ENCODE data around the gene CHST11.

The CHST11 gene

DNA sequence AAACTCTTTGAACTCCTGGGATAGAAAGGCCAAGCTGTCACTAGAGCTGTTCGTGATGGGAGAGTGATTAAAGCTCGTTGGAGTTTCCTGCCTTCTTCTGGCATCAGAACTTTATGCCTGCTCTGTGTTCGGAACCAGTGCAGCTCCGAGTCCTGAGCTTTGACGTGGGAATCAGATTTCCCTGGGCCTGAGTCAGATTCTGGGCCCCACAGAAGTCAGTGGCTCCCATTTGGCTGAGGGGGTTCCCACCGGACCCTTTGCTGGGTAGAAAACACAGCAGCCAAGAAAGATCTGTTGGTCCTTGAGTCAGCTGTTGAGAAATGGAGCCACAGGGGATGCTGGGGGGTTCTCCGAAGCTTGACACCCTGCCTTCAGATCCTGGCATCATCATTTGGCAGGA lies 238.0 kb downstream of the CHST11 start:
- TF ChIP-seq POLR2A (IDR thresholded peaks at IDR 0.05; ENCODE audit: low read depth, low read length), result no peak
- DNase-seq (ENCODE audit: insufficient read length, low spot score) (no peak), FAIRE-seq (no peak)

DNA sequence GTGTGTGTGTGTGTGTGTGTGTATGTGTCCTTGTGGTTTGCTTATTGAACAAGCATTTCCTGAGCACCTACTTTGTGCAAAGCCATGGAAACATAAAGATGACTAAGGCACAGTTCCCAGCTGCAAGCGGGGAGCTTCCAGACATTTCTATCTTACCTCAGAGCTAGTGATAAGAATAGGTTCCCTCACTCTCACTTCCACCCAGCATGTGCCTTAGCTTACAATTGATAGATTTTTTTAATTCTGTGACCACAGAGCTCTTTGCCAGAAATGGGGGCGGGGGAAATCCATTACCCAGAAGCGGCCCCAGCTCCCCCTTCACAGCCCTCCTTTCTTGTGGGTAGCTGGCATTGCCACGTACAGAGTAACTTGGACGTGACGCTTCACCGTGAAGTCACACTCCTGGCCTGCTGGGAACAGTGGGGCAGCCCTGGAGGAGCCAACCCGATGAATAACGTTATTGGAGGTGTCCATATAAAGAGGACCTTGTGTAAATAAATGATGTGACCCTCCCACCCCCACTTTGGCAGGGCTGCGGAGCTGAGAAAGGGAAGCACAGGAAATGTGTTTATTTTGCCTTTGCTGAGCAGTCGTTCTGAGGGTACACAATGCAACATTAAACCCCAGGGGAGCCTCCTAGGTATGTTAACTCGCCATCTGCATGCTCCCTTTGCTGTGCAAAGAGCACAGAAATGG lies 238.9 kb downstream of the CHST11 start:
- no peak for DNase-seq (ENCODE audit: insufficient read length, low spot score)
- FAIRE-seq, result no peak
- TF ChIP-seq POLR2A (IDR thresholded peaks at IDR 0.05; ENCODE audit: low read depth, low read length), result no peak

DNA sequence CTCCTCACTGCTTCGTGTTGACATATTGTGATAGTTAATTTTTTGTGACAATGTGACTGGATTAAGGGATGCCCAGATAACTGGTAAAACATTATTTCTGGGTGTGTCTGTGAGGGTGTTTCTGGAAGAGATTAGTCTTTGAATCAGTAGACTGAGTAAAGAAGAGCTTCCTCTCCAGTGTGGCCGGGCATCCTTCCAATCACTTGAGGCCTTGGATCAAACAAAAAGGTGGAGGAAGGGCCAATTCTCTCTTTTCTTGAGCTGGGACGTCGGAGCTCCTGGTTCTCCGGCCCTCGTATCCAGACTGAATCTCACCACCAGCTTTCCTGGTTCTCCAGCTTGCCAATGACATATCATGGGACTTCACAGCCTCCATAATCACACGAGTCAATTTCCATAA lies 240.4 kb downstream of the CHST11 start:
- FAIRE-seq (no peak), DNase-seq (ENCODE audit: insufficient read length, low spot score) (no peak)
- TF ChIP-seq POLR2A (IDR thresholded peaks at IDR 0.05; ENCODE audit: low read depth, low read length), result no peak

DNA sequence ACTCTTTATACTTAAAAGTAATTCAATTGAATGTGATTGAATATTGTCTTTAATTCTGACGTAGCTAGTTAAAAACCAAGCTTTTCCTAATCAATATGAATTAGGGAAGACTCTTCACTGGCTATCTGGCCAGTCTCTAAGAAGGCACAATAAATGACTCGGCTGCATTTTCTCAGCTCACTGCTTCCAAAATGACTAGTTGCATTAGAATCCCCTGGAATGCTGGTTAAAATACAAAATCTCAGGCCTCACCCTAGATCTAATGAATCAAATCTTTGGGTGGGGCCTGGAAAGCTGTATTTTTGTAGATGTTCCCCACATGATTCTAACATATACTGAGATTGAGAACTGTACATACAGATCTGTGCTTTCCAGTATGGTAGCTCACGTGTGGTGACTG lies 242.1 kb downstream of the CHST11 start:
- DNase-seq (ENCODE audit: insufficient read length, low spot score), result no peak
- no peak for FAIRE-seq
- TF ChIP-seq POLR2A (IDR thresholded peaks at IDR 0.05; ENCODE audit: low read depth, low read length), result no peak

DNA sequence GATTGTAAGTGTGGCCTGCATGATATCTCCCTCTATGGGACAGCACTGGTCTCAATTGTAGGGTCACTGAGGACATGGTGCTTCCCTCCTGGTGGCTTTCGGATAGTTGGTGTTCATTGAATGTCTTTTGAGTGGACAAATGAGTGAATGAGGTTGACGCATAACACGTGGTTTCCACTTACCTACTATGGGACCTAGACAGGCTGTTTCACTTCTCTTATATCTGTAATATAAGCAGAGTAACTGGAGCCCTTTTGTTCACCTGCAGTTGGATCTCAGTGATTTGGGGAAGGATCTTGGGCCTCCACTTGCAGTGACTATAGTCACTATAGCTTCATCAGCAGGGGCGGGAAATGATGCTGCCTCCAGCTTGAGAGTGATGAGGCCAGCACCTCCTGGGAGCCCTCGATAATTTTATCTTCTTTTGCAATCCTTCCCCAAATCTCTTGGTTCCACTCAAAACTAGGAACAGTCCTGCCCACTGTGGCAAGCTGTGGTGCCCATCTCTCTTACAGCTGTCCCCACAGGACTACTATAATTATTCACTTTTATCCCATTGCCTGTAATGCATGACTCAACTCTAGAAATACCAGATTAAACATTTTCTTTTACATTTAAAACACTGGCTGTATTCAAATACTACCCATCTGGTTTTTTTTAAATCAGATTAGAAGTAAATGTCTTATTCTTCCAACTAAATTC lies 242.9 kb downstream of the CHST11 start:
- DNase-seq (ENCODE audit: insufficient read length, low spot score) (no peak), FAIRE-seq (no peak)
- TF ChIP-seq POLR2A (IDR thresholded peaks at IDR 0.05; ENCODE audit: low read depth, low read length), result no peak

DNA sequence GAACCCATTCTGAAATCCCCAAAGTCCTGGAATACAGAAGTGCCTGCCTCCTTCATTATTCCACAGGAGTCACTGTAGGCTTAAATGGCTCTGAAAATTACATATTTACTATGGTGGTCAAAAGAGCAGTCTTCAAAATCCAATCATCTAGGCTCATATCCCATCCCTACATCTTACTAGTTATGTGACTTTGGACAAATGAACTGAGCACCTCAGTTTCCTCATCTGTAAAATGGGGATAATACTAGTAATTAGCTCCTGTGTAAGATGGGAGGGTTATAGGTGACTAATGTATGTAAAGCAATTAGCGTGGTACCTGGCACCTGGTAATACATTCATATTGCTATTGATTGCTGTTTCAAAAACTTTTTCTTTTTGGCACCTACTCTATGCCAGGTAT lies 243.6 kb downstream of the CHST11 start:
- FAIRE-seq, result no peak
- DNase-seq (ENCODE audit: insufficient read length, low spot score), result no peak
- TF ChIP-seq POLR2A (IDR thresholded peaks at IDR 0.05; ENCODE audit: low read depth, low read length), result no peak

DNA sequence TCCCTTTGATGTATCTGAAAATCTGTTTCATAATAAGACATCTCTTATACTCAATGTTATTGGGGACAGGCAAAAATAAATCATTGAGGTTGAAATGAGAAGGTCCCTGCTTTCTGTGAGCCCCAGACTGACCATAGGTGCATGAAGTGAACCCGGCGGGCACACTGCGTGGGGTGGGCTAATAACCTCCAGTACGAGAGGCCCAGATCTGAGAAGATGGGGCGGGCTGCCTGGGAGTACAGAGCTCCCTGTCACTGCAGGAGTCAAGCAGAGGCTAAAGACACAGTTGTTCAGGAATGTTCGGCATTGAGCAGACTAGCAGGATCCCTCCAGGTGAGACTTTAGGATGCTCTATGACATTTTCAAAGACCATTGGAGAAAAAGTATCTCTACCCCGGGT lies 244.6 kb downstream of the CHST11 start:
- FAIRE-seq (no peak), DNase-seq (ENCODE audit: insufficient read length, low spot score) (no peak)

DNA sequence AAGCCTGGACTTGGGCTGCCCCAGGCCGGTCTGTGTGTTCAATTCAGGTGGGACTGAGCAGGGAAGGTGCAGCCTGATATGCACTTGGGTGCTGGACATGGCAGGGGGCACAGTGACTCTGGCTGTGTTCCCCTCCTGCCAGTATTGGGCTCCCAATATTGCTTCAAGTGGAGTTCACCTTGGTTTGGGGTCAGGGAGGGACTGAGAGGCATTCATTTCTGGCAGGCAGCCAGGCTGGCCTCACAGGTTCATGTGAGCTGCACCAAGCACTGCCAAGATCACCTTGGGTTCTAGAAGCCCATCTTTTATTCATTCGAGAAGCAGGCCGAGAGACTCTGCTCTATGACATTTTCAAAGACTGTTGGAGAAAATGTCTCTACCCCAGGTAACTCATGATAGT lies 245.0 kb downstream of the CHST11 start:
- TF ChIP-seq POLR2A (IDR thresholded peaks at IDR 0.05; ENCODE audit: low read depth, low read length), result no peak
- no peak for FAIRE-seq

More for the DNA sequence above, 244.6 kb downstream of the CHST11 start:
- TF ChIP-seq POLR2A (IDR thresholded peaks at IDR 0.05; ENCODE audit: low read depth, low read length), result no peak

DNA sequence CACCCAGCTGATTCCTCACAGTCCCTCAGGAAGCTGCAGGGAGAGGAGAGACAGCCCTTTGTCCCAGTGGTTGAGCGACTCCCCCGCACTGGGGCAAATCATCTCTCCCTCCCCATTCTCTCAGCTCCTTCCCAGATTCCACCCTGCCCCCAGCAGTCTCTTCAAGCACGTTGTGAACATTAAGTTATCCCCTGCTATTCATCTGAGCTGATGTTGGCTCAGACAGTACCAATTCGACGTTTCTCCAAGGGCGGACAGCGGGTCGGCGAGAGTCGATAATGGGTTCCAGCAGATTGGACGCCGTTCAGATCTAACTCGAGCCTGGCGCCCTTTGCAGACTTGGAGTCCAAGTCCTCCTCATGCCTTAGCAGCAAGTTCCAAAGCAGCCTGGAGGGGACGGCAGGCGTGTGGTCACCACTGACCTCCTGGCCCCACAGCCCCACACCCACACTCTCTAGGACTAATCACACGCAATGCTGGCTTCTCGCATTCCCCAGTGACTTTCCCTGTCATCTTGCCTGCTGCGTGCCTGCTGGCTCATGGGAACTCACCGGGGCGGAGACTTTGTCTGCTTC lies 245.9 kb downstream of the CHST11 start:
- FAIRE-seq, result no peak
- no peak for DNase-seq (ENCODE audit: insufficient read length, low spot score)
- no peak for TF ChIP-seq POLR2A (IDR thresholded peaks at IDR 0.05; ENCODE audit: low read depth, low read length)

More for the DNA sequence above, 245.0 kb downstream of the CHST11 start:
- no peak for DNase-seq (ENCODE audit: insufficient read length, low spot score)

DNA sequence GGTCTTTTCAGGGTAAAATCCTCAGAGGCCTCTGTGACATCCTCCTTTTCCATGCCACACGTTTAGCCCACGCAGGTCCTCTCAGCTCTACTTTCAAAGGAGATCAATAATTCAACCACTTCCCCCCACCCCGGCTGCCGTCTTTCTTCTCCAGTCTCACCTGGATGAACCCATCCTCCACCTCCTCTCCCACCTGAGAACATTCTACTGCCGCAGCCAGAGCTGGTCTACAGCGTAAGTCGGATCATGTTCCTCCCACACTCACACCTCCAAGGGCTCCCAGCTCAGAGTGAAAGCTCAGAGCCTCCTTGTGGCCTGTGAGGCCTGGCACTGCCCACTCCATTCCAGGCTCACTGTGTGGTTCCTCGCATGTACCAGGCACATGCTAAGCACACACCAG lies 246.6 kb downstream of the CHST11 start:
- FAIRE-seq, result no peak
- DNase-seq (ENCODE audit: insufficient read length, low spot score), result no peak
- no peak for TF ChIP-seq POLR2A (IDR thresholded peaks at IDR 0.05; ENCODE audit: low read depth, low read length)

DNA sequence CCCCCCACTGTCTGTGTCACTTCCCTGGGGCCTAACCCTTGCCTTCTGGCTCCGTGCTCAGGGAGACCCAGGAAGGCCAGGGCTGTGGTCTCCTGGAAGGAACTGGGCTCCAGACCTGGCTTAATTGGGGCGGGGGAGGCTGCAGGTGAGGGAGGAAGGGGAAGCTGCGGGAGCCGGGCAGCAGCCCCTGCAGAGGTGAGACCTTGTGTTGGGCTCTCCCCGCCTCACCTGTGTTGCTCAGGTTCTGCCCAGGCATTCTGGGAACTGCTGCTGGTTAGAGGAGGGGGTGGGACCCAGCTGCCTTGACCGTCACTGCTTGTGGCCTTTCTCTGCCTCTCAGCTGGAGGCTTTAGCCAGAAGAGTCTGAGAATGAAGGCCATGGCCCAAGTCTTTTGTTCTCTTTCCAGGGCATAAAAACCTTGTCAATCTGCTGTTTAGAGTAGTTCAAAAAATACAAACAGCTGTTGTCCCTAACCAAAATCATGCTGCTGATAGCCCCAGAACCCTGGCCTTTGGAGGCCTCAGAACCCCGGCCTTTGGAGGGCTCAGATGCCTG lies 247.6 kb downstream of the CHST11 start:
- TF ChIP-seq POLR2A (IDR thresholded peaks at IDR 0.05; ENCODE audit: low read depth, low read length), result no peak
- FAIRE-seq, result no peak
- DNase-seq (ENCODE audit: insufficient read length, low spot score), result no peak

DNA sequence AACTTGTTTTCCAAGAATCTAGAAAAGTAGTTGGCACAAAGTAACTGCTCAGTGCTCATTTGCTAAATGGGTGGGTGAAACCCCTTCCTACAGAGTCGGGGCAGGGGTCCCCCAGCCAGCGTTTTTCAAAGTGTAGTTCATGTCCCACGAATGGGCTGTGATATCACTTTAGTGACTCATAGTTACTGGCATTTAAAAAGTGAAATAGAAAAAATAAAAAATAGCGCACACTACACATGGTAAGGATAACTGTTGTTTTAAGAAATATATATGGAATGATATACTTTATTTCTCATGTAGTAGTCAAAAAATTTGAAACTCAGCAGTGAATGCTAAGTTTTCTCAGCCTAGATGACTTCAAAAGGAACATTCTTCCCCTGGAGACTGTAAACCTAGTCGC lies 250.4 kb downstream of the CHST11 start:
- FAIRE-seq (no peak), DNase-seq (ENCODE audit: insufficient read length, low spot score) (no peak)
- no peak for TF ChIP-seq POLR2A (IDR thresholded peaks at IDR 0.05; ENCODE audit: low read depth, low read length)

DNA sequence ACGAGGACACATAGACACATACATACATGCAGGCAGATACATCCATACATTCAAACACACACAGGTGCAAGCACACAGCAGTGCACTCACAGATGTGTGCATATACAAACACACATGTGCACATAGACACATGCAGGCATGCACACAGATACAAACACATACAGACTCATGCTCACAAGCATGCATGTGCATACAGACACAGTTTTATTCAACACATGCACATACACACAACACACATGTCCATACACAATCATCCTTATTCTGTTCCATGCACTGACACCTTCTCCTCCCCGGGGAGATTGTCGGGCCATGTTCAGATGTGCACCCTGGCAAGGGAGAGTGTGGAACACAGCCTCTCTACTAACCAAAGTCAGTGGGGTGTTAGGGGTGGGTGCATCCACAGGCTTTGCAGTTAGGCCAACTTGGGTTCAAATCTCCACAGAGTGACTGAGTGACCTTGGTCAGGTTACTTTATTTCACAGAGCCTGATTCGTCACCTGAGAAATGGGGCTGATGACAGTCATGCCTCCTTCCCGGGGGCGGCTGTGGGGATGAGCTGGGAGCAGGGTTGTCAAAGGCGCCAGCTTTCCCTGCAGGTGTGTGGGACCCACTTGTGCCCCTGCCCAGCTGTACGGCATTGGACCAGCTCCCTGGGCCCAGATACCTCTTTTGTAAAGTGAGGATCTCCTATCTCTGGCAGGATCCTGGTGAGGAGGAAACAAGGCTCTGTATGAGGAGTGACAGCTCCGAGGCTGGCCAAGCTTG lies 251.2 kb downstream of the CHST11 start:
- FAIRE-seq, result no peak
- DNase-seq (ENCODE audit: insufficient read length, low spot score), result no peak
- TF ChIP-seq POLR2A (IDR thresholded peaks at IDR 0.05; ENCODE audit: low read depth, low read length), result no peak

DNA sequence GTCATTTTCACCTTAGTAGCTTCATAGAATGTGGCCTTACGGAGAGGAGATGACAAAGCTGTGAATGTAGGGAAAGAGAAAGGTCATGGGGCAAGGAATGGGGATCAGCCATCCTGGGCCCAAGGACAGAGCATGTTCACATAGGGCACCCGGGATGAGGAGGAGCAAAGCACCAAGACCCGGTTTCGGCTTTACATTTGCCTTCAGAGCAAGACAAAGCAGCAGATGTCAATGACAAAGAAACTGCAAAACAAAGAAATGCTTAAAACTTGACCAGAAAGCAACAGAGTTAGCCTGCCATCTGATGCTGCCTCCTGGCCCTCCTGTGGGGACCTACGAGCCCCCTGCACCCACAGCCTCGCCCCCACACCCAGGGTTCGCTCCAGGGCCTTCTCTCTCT lies 252.1 kb downstream of the CHST11 start:
- DNase-seq (ENCODE audit: insufficient read length, low spot score), result no peak

More for the DNA sequence above, 252.1 kb downstream of the CHST11 start:
- no peak for TF ChIP-seq POLR2A (IDR thresholded peaks at IDR 0.05; ENCODE audit: low read depth, low read length)
- no peak for FAIRE-seq
